NCI-H226 (cell line): ENCODE measurements around the gene CDK17.

Source experiments
- DNase-seq: peaks from one replicate; pipeline ENCODE4 v3.0.0-alpha.2; 2015

CDK17 gene

GRCh38 chr12:96235484-96235826, 164.8 kb downstream of the CDK17 start:
- no peak for DNase-seq

DNA sequence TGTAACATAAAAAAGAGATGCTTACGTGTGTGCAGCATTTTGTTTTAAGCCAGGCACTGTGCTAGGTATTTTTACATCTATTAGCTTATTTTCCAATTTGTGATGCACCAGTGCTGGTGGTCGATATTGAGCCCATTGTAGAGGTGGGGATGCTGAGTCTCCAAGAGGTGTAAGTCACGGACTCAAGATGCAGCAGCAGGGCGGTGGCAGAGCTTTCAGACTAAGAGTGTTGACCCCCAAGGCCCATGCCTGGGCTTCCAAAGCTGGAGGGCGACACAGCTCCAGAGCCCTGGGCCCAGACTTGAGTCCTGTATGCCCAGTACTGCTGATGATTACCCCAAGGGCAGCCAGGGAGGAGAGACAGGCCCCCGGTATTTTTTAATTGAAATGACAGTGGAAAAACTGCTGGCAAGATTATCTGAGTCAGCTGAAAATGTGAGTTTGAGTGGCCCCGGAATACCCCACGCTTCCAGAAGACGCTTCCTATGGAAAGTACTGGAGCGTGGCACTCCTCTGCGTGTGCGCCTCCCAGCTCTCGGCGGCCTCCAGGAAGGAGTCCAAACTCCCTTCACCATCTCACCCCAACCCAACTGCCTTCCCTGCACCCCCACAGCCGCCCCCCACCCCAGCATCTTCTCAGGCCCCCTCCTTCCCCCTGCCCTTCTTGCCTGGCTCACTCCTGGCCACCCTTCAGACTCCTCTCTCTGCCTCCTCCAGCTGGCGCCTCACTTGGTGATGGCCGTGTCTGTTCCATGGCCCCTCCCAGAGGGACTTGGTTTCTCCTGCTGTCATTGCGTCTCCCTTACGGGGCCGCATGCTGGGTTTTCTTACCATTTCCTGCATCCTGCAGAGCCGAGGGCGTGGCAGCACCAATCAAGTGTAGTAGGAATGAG, 165.4 kb downstream of the CDK17 start:
- no peak for DNase-seq

DNA sequence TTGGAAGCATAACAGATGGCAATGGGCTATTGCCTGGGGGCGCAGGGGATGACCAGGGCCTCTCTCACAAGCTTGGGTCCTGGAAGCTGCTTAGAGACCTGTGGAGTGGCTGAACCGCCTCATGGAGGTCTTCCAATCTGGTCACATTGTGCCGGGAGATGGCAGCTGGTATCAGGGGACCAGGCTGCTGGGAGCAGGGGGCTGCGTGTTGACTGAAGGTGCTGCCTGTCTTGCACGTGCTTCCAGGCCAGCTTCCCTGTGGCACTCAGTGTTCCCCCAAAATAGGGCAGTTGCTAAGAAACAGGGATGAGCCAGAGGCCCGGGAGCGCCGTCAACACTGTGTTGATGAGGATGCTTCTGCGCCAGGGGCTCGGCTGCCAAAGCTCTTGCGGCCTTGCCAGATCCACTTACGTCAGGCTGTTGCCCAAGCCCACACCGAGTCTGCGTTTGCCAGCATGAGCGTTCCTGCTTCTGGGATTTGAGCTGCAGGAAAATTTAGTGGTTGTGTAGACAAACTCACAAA, 166.2 kb downstream of the CDK17 start:
- DNase-seq = no peak

GRCh38 chr12:96233168-96233567, 167.1 kb downstream of the CDK17 start:
- no peak for DNase-seq

- DNase-seq = no peak
Observed at GRCh38 chr12:96230646-96231045, 169.6 kb downstream of the CDK17 start.

DNA sequence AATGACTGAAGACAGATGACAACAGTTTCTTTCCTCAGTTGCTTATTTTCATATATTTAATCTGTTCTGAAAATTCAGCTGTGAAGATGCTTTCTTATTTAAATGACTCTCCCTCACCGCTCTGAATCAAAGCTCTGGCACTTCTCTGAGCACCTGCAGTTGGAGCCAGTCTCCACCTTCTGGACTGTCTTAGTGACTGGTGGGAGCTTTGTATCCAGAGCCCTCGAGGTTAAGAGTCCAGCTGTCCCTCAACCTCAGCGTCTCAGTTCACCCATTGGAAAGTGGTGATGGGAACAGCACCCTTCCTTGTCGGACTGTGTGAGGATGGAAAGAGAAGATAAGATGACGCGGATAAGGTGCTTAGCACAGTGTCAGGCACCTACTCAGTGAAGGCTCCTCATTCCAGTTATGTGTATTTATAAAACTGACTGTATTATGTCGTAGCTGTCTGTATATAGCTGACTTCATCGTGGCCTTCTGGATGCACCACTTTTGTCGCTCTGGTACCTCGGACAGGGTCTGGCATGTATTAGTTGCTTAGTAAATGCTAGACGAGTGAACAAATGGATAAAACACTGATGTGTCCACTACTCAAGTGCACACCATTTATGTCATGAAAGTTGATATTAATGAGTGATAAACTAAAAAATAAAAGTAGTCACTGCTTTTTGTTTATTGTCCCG, 171.5 kb downstream of the CDK17 start:
- no peak for DNase-seq
